ENCODE measurements around the gene DRD1. TPM values are rescaled to one million over a fixed set of nuclear protein-coding genes. Genes with fewer than 3 reads are reported as not detected.

DRD1 gene
- total RNA-seq: not detected in 2 replicates

GRCh38 chr5:175444060-175444904 is at the start of gene DRD1:
Gene DRD1 (minus strand): TSS chr5:175444182. CDS start chr5:175443099, 1,083 bp downstream.

GRCh38 chr5:175478384-175479124 is 34.6 kb upstream of the DRD1 start, which contains the start of gene SFXN1:
Gene SFXN1 (plus strand): TSS chr5:175478560. CDS start chr5:175492104, 13,544 bp downstream.

Other genes with a start within 250 kb of the DRD1 start
- gene SFXN1, start 34.4 kb upstream of the DRD1 start, total RNA-seq: 84.8 and 163 TPM in 2 replicates
- not detected in 2 replicates for gene HRH2, start 213.9 kb upstream of the DRD1 start, total RNA-seq

Data from nasal cavity respiratory epithelium epithelial cell of viscerocranial mucosa (primary cell).